GM18909 (cell line): ENCODE measurements around the gene RNU5B-1.
"Not testable (repeated sequence)": the region's sequence is repeated elsewhere in the genome, so short reads cannot be mapped to it uniquely, and the experiment has no call there.

Source experiments
- ATAC-seq: cut with Tn5 transposase; IDR thresholded peaks from one replicate; pipeline ENCODE4 v1.9.1; 2021; ENCODE audit warnings: mild to moderate bottlenecking; ENCODE audit not compliant: unreplicated experiment, poor library complexity

RNU5B-1 gene

DNA sequence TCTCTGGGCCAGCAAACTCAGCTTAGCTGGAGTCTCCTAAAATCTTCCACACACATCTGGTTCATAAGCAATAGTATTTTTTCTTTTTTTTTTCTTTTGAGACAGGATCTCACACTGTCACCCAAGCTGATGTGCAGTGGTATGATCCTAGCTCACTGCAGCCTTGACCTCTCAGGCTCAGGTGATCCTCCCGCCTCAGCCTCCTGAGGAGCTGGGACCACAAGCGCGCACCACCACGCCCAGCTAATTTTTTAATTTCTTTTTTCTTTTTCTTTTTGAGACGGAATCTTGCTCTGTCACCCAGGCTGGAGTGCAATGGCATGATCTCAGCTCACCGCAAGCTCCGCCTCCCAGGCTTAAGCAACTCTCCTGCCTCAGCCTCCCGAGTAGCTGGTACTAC, 34.3 kb downstream of the RNU5B-1 start:
- ATAC-seq = no peak

DNA sequence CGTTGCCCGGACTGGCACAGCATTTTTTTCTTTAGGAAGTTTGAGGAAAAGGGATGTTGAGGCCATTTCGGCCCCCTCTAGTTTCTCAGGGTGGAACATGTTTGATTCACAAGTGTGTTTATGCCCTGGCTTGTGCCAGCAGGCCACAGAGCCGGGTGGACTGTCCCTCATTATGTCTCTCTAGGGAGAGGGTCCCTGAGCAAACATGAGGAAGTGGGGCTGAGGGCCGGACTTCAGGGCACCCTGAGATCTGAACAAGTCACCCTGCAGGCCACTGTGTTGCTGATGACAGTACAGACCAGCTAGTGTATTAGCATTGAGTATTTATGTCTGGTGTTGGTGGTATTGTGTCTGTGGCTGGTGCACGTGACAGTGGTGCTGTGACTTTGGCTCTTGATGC, 34.9 kb downstream of the RNU5B-1 start:
- no peak for ATAC-seq

- ATAC-seq = no peak
Observed at GRCh38 chr15:65339920-65340319, 35.4 kb downstream of the RNU5B-1 start.

DNA sequence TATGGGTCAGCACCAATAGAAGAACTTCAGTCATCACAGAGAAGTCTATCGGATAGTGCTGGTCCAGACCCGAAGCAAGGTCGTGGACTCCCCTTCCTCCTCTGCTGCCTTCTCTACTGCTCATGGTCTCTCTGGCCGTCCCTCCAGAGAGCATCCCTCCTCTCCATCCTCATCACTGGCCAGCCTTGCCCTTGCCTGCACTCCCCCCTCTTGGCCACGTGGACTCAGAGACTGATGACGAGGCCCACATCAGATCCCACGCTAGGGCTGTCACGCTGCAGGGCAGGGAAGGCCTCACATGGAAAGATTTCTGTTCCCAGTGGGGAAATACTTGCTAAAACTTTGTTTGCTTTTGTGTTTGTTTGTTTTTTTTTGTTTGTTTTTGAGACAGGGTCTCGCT, 38.0 kb downstream of the RNU5B-1 start:
- no peak for ATAC-seq

- no peak for ATAC-seq
Observed at GRCh38 chr15:65343374-65343981, 39.0 kb downstream of the RNU5B-1 start.

- no peak for ATAC-seq
Observed at GRCh38 chr15:65344214-65344913, 39.9 kb downstream of the RNU5B-1 start.

GRCh38 chr15:65344914-65345275, 40.4 kb downstream of the RNU5B-1 start:
- ATAC-seq = no peak

- ATAC-seq = no peak
Observed at GRCh38 chr15:65346856-65347598, 42.5 kb downstream of the RNU5B-1 start.

DNA sequence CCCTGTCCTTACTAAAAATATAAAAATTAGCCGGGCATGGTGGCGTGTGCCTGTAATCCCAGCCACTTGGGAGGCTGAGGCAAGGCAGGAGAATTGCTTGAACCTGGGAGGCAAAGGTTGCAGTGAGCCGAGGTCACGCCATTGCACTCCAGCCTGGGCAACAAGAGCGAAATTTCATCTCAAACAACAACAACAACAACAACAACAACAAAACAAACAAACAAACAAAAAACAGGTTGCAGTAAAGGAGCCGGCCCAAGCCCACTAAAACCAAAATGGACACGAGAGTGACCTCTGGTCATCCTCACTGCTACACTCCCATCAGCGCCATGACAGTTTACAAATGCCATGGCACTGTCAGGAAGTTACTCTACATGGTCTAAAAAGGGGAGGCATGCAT, 43.3 kb downstream of the RNU5B-1 start:
- ATAC-seq = not testable (repeated sequence)

DNA sequence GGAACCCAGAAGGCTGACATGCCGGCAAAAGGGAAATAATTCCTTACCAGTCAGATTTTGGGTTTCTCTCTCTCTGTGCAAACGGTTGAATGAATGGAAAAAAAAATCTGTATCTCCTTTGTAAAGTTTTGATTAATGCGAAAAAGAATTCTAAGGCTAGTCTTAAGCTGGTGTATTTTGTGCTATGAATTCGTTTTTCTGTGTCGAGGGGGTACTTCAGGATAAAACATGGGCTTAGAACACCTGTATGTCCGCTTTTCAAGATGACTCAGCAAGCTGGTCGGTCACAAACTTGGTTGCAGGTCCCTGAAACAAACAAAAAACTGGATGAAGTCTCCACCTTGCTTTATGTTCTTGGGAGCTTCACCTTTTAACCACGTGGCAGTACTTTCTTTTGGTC, 44.9 kb downstream of the RNU5B-1 start:
- ATAC-seq = no peak

- ATAC-seq = not testable (repeated sequence)
Observed at GRCh38 chr15:65351972-65352371, 47.5 kb downstream of the RNU5B-1 start.
